Smooth muscle cell (in vitro differentiated cells): ENCODE data around the gene RC3H2. TPM values are rescaled to one million over a fixed set of nuclear protein-coding genes. Genes with fewer than 3 reads are reported as not detected.
A peak's percentile ranks its signal among the peaks of the same experiment; 100 is the strongest.
"Not testable (repeated sequence)": the region's sequence is repeated elsewhere in the genome, so short reads cannot be mapped to it uniquely, and the experiment has no call there.

Experiments used
- DNase-seq: peaks from one replicate; lab custom pipeline; 2025; ENCODE audit not compliant: unreplicated experiment; lab: John Stamatoyannopoulos, UW
- H2AFZ ChIP-seq: fragments of 200-600 bp; sonication (generic); 2 replicates; pipeline ENCODE4 v1.6.0; 2016; ENCODE audit warnings: antibody characterized with exemption, low read depth, mild to moderate bottlenecking
- H3F3A ChIP-seq: fragments of 200-600 bp; sonication (generic); 2 replicates; pipeline ENCODE4 v1.6.0; 2017; ENCODE audit warnings: antibody characterized with exemption, low read depth
- H3K27ac ChIP-seq: fragments of 200-600 bp; sonication (generic); 2 replicates; pipeline ENCODE4 v1.5.1; 2016; ENCODE audit warnings: low read depth, mild to moderate bottlenecking
- H3K27me3 ChIP-seq: fragments of 200-600 bp; sonication (generic); 2 replicates; pipeline ENCODE4 v1.6.1; 2016; ENCODE audit warnings: low read depth, mild to moderate bottlenecking
- H3K36me3 ChIP-seq: fragments of 200-600 bp; sonication (generic); 2 replicates; pipeline ENCODE4 v1.5.1; 2016; ENCODE audit warnings: low read depth
- H3K4me1 ChIP-seq: fragments of 200-600 bp; sonication (generic); 2 replicates; pipeline ENCODE4 v1.5.1; 2016; ENCODE audit warnings: low read depth
- H3K4me2 ChIP-seq: fragments of 200-600 bp; sonication (generic); 2 replicates; pipeline ENCODE4 v1.6.0; 2016; ENCODE audit warnings: mild to moderate bottlenecking
- H3K4me3 ChIP-seq: fragments of 200-600 bp; sonication (generic); 2 replicates; pipeline ENCODE4 v1.5.1; 2016; ENCODE audit warnings: mild to moderate bottlenecking
- H3K79me2 ChIP-seq: fragments of 200-600 bp; sonication (generic); 2 replicates; pipeline ENCODE4 v1.6.0; 2016; ENCODE audit warnings: low read depth, mild to moderate bottlenecking
- H3K9ac ChIP-seq: fragments of 200-600 bp; sonication (generic); 2 replicates; pipeline ENCODE4 v1.6.0; 2016; ENCODE audit warnings: low read depth
- H3K9me3 ChIP-seq: fragments of 200-600 bp; sonication (generic); replicated peaks from 2 replicates; pipeline ENCODE4 v1.5.1; 2016; ENCODE audit warnings: low read depth
- H4K20me1 ChIP-seq: fragments of 200-600 bp; sonication (generic); 2 replicates; pipeline ENCODE4 v1.6.0; 2016; ENCODE audit warnings: low read depth
- WGBS: methylation state at CpG from one replicate; pipeline ENCODE4 v1.1.7; 2016; ENCODE audit warnings: low lambda C conversion rate; 5-methylcytosine and 5-hydroxymethylcytosine counted together
- polyA plus RNA-seq: library from polyadenylated mRNA; unstranded; fragments of >200 nt; fragmentation: Nextera tagmentation; extraction: Ambion mirVana; gene quantifications from 2 replicates; pipeline ENCODE4 v1.2.1, GENCODE V29; 2016
- total RNA-seq: library from RNA; depleted of rRNA; stranded (reverse); fragments of >200 nt; gene quantifications from 2 replicates; pipeline ENCODE4 v1.2.3, GENCODE V29; 2014
- TF ChIP-seq, protein P1 (sequence below): fragments of 200-600 bp; sonication (generic); IDR thresholded peaks from 2 replicates; pipeline ENCODE4 v1.5.1; 2017; ENCODE audit warnings: borderline replicate concordance, mild to moderate bottlenecking, antibody characterized with exemption; ENCODE audit not compliant: insufficient read depth, poor library complexity, severe bottlenecking

Gene RC3H2
- total and polyA plus RNA-seq, 2 experiments from 2014 or later, result 15.3 to 44.7 TPM

DNA sequence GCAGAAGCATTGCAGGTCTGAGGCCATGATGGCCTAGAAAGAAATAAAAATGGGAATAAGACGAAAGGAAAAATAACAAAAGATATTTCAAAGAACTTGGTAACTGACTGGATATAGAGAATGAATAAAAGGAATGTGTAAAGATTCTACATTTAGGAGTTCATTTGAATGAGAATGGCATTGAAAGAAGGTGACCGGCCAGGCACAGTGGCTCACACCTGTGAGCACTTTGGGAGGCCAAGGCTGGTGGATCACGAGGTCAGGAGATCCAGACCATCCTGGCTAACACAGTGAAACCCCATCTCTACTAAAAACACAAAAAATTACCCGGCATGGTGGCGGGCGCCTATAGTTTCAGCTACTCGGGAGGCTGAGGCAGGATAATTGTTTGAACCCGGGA, 17.6 kb upstream of the RC3H2 start:
- TF ChIP-seq, protein P1, sequence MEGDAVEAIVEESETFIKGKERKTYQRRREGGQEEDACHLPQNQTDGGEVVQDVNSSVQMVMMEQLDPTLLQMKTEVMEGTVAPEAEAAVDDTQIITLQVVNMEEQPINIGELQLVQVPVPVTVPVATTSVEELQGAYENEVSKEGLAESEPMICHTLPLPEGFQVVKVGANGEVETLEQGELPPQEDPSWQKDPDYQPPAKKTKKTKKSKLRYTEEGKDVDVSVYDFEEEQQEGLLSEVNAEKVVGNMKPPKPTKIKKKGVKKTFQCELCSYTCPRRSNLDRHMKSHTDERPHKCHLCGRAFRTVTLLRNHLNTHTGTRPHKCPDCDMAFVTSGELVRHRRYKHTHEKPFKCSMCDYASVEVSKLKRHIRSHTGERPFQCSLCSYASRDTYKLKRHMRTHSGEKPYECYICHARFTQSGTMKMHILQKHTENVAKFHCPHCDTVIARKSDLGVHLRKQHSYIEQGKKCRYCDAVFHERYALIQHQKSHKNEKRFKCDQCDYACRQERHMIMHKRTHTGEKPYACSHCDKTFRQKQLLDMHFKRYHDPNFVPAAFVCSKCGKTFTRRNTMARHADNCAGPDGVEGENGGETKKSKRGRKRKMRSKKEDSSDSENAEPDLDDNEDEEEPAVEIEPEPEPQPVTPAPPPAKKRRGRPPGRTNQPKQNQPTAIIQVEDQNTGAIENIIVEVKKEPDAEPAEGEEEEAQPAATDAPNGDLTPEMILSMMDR, result no peak
- Histone ChIP-seq H2AFZ (no peak overlapping the region), H3K9me3 (no peaks in the 10 kb centered on the region), H3K27me3 (no peaks in the 10 kb centered on the region), H3K27ac (no peak overlapping the region), H3K4me1 (no peaks in the 10 kb centered on the region), H4K20me1 (peaks cover 37% of the 10 kb centered on the region), H3K4me3 (no peak overlapping the region), H3F3A (peaks cover 2% of the 10 kb centered on the region), H3K9ac (no peak overlapping the region), H3K36me3 (no peaks in the 10 kb centered on the region), H3K79me2 (peaks cover 62% of the 10 kb centered on the region), H3K4me2 (no peak overlapping the region)
- WGBS, result 88% methylated on average over 8 of the region's 8 CpGs
- no peak for DNase-seq

DNA sequence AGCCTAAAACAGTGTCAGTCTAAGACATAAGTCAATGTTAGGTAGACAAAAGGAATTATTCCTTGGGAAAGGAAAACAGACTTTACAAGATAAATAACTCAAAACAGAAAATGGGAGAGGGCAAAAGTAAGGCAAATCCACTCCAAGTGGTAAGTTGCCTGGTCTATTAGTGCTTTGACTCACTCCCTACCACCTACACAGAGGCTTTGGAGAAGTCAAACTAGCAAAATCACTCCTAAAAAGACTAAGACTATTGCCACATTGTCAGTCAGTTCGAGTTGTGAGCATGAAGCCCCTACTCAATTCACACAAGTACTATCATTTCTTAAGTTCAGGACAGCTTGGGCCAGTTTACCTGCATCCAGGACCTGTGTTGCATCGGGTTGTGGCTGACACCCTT, 13.2 kb upstream of the RC3H2 start:
- WGBS, result 90% methylated on average over 2 of the region's 2 CpGs
- TF ChIP-seq, protein P1, result no peak

DNA sequence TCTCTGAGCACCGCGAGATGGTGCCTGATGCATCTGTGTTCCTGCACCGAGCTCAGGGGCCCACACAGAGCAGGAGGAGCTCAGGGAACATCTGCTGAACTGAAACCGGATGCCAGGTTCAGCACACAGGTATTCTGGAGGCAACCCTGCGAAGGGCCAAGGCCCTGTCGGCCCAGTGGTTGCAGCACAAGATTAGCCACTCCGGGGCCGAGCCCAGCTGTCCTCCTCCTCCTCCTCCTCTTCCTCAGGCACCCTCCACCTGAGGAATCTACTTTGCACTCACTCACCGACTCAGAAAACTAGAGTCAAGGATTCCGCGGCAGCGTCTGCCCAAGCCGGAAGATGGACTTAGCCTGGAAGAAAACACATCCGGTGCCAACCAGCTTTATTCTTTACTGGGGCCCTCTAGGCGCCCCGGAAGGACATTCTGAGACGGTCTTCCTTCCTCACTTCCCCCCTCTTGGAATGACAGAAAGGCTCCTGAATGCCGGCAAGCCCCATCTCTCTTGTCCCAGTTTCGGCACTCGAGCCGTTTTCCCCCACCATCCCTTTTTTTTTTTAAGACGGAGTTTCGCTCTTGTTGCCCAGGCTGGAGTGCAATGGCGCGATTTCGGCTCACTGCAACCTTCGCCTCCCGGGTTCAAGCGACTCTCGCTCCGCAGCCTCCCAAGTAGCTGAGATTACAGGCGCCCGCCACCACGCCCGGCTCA, 8.0 kb upstream of the RC3H2 start, which contains the start of gene ZBTB6:
TSS of gene ZBTB6 (minus strand) at position 360 of the 710 bp plus-strand sequence. CDS start 1,251 bp downstream, outside the sequence.
- Histone ChIP-seq H3K79me2 (peaks cover 52% of the 10 kb centered on the region), H3K4me2 (peak within 1 kb of the TSS; percentile 95), H3K36me3 (no peaks in the 10 kb centered on the region), H2AFZ (peak within 1 kb of the TSS; percentile 93), H3K27ac (peak within 1 kb of the TSS; percentile 86), H3F3A (peaks cover 6% of the 10 kb centered on the region), H3K4me3 (peak within 1 kb of the TSS; percentile 77), H4K20me1 (no peaks in the 10 kb centered on the region), H3K9ac (peak within 1 kb of the TSS; percentile 84), H3K4me1 (peaks cover 10% of the 10 kb centered on the region), H3K27me3 (no peaks in the 10 kb centered on the region), H3K9me3 (no peaks in the 10 kb centered on the region)
- TF ChIP-seq, protein P1, result no peak
- under 1% methylated on average over 35 of the region's 35 CpGs for WGBS
- peak; percentile 36 for DNase-seq

More for the DNA sequence above, 13.2 kb upstream of the RC3H2 start:
- Histone ChIP-seq H3K4me1 (no peaks in the 10 kb centered on the region), H3K4me3 (no peak overlapping the region), H3K36me3 (no peaks in the 10 kb centered on the region), H3K9me3 (no peaks in the 10 kb centered on the region), H3F3A (peaks cover 6% of the 10 kb centered on the region), H4K20me1 (peaks cover 11% of the 10 kb centered on the region), H3K4me2 (no peak overlapping the region), H3K27me3 (no peaks in the 10 kb centered on the region), H3K9ac (no peak overlapping the region), H3K27ac (no peak overlapping the region), H3K79me2 (peaks cover 29% of the 10 kb centered on the region), H2AFZ (no peak overlapping the region)
- no peak for DNase-seq

- TF ChIP-seq, protein P1, result no peak
- peaks cover 47% of the 10 kb centered on the region for H3K79me2 ChIP-seq
- H3K9me3 ChIP-seq, result no peaks in the 10 kb centered on the region
- H4K20me1 ChIP-seq, result no peaks in the 10 kb centered on the region
- 8% methylated on average over 9 of the region's 9 CpGs for WGBS
- no peak for DNase-seq
- peaks cover 10% of the 10 kb centered on the region for H3K4me1 ChIP-seq
- H3K9ac ChIP-seq, result peak overlapping the region; percentile 84
- H3K4me2 ChIP-seq, result peak overlapping the region; percentile 95
- H3F3A ChIP-seq, result peaks cover 3% of the 10 kb centered on the region
- H2AFZ ChIP-seq, result peak overlapping the region; percentile 93
- H3K36me3 ChIP-seq, result no peaks in the 10 kb centered on the region
- H3K4me3 ChIP-seq, result peak overlapping the region; percentile 77
- no peaks in the 10 kb centered on the region for H3K27me3 ChIP-seq
- peak overlapping the region; percentile 86 for H3K27ac ChIP-seq
These were observed 7.5 kb upstream of the RC3H2 start for GRCh38 chr9:122912671-122912963.

DNA sequence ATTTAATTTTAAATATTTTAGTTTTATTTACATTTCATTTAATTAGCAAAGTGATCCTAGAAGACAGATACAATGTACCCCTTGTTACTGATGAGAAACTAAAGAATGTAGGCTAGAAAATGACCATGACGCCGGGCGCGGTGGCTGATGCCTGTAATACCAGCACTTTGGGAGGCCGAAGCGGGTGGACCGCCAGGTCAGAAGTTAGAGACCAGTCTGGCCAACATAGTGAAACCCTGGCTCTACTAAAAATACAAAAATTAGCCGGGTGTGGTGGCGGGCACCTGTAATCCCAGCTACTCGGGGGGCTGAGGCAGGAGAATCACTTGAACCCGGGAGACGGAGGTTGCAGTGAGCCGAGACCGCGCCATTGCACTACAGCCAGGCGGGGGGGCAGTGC, 963 bp upstream of the RC3H2 start:
- peaks cover 15% of the 10 kb centered on the region for H4K20me1 ChIP-seq
- not testable (repeated sequence) for H3F3A ChIP-seq, H3K36me3 ChIP-seq, H3K9ac ChIP-seq, H3K4me3 ChIP-seq, H3K27ac ChIP-seq, H3K9me3 ChIP-seq, DNase-seq, H3K27me3 ChIP-seq, H2AFZ ChIP-seq
- H3K4me1 ChIP-seq, result peaks cover 15% of the 10 kb centered on the region
- peak overlapping the region; percentile 81 for H3K4me2 ChIP-seq
- 98% methylated on average over 16 of the region's 16 CpGs for WGBS
- peaks cover 64% of the 10 kb centered on the region for H3K79me2 ChIP-seq
